Measurements from ENCODE around the gene CALB2.

CALB2 gene

DNA sequence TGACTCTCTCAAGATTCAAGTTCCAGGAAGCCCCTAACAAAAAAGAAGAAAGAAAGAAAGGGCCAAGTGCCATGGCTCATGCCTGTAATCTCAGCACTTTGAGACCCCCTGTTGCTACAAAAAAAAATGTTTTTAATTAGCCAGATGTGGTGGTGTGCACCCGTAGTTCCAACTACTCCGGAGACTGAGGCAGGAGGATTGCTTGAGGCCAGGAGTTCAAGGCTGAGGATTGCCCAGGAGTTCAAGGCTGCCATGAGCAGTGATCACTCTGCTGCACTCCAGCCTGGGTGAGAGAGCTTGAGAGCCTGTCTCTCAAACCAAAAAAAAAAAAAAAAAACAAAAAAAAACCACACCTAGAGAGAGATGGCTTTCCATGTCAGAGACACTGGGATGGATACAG, 64.5 kb downstream of the CALB2 start:
- no peak overlapping the region for H3K27ac ChIP-seq
- TF ChIP-seq, protein P1, sequence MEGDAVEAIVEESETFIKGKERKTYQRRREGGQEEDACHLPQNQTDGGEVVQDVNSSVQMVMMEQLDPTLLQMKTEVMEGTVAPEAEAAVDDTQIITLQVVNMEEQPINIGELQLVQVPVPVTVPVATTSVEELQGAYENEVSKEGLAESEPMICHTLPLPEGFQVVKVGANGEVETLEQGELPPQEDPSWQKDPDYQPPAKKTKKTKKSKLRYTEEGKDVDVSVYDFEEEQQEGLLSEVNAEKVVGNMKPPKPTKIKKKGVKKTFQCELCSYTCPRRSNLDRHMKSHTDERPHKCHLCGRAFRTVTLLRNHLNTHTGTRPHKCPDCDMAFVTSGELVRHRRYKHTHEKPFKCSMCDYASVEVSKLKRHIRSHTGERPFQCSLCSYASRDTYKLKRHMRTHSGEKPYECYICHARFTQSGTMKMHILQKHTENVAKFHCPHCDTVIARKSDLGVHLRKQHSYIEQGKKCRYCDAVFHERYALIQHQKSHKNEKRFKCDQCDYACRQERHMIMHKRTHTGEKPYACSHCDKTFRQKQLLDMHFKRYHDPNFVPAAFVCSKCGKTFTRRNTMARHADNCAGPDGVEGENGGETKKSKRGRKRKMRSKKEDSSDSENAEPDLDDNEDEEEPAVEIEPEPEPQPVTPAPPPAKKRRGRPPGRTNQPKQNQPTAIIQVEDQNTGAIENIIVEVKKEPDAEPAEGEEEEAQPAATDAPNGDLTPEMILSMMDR (conservative IDR thresholded peaks at IDR 0.05): no peak

DNA sequence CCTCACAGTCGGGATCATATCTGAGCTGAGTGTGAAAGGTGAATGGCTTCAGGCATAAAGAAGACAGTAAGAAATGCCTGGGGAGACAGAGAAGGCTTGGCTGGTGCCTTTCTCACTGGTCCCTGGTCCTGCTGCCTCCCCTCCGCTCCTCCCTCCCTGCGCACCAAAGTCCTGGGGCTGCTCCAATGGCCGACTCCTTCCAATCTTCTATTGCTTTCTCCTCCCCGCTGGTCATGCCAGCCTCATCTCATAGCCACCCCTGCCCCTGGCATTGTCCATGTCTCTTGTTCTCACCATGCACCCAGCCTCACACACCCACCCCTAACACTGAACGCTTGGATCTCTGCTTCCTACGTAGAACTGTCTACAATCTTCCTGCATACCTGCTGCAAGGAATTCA, 65.3 kb downstream of the CALB2 start:
- no peak overlapping the region for H3K27ac ChIP-seq
- TF ChIP-seq, protein P1 (conservative IDR thresholded peaks at IDR 0.05): no peak

DNA sequence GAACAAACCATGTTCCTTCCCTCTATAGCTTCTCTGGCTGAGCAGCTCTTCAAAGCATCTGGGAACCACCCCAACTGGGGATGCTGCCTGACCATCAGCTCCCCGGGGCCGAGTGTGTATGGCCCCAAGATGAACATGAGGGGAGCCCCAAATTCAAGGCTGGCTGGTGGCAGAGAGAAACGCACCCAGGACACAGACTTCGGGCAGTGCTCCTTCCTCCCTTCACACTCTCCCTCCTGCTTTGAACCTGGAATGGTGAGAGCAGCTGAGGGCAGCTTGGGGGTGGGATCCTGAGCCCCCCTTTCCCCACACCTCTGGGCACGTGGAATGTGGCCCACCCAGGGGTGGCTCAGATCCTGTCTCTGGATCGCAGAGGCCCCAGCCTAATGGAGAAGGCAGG, 66.1 kb downstream of the CALB2 start:
- TF ChIP-seq, protein P1 (conservative IDR thresholded peaks at IDR 0.05): no peak
- H3K27ac ChIP-seq: no peak overlapping the region

DNA sequence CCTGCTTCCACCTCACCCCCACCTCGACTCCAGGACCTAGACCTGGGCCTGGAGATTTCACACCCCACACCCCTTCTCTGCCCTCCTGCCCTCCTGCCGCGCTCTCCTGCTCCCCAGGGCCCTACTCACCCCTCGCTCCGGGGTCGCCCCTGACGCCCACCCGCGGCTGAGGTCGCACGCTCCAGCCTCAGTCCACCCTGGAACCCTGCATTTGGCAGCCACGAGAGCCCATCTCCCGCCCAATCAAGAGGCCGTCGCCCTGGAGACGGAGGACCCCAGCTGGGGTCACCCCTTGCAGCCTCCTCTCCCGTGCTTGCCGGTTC, 67.2 kb downstream of the CALB2 start:
- TF ChIP-seq, protein P1 (conservative IDR thresholded peaks at IDR 0.05): no peak
- no peak overlapping the region for H3K27ac ChIP-seq

DNA sequence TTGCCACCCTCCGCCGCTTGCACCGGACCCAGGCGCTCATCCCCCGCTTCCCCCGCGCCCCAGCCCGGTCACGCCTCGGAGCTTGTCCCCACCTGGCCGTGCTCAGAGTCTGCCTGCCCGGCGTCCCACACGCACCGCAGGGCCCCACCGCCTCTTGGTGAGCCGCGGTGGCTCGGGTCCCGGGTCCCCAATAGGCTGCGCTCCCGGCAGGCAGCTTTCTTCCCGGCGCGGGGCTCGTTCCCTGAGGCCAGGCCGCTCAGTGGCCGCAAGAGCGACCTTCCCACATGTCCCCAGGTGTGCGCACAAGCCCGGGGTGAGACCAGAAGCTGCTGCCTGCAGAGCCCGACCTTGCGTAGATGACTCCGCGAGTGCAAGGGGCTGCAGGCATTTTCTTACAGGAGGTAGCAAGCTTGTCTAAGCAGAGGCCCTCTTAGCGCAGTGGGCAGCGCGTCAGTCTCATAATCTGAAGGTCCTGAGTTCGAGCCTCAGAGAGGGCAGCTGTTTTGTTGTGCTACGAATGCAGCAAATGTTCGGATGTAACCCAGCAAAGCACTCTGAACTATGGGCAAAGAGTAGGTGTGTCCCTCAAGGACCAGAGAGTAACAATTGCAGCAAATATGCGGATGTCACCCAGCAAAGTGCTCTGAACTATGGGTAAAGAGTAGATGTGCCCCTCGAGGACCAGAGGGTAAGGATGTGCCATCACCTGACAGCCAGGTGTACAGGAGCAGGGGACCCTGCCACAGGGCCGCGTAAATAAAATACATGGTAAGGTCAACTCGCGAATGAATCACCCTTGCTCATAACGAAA, 67.8 kb downstream of the CALB2 start:
- TF ChIP-seq, protein P1 (conservative IDR thresholded peaks at IDR 0.05): no peak
- no peak overlapping the region for H3K27ac ChIP-seq

DNA sequence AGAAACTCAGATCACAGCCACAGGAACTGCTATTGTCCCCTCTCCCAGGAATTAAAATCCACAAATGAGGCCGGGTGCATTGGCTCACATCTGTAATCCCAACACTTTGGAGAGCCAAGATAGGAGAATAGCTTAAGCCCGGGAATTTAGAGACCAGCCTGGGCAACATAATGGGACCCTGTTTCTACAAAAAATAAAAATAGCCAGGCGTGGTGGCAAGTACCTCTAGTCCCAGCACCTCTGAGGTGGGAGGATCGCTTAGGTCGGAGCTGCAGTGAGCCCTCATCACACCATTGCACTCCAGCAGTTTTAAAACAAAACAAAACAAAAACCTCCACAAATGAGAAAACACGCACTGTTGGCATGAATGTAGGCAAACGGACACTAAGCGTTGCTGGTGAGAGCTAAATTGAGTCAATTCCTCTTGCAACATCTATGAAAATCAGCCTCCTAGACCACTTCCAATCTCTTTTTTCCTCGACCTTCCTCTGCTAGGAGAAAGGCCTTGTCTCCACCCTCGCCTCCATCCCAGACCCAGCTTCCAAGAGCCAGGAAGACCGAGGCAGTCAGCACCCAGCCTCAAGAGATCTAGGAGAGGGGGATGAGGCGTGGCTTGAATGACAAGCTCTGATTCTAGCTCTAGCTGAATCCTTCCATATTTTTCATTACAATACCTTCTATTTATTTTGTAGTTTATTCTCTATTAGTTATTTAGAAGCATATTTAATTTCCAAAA, 68.5 kb downstream of the CALB2 start:
- H3K27ac ChIP-seq: no peak overlapping the region
- TF ChIP-seq, protein P1 (conservative IDR thresholded peaks at IDR 0.05): no peak

DNA sequence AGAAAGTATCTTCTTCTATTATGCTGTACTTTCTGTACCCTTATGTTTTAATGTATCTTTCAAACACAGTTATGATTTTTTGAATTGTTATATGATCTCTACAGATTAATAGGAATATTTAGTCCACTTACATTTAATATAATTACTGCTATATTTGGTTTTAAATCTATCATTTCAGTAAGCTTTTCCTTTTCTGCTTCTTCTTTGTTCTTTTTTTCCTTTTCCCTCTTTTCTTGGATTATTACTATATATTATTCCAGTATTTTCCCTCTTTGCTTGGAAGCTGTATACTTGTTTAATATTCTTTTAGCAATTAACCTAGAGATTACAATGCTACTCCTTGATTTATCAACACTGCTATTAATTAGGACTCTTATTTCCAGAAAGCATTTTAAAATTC, 69.9 kb downstream of the CALB2 start:
- TF ChIP-seq, protein P1 (conservative IDR thresholded peaks at IDR 0.05): no peak

More for the DNA sequence above, 69.9 kb downstream of the CALB2 start:
- H3K27ac ChIP-seq: no peak overlapping the region
